Mammary epithelial cell (primary cell): ENCODE data around the gene CCDC27.

Experiments
- EZH2 ChIP-seq: IDR thresholded peaks from 2 replicates; pipeline ENCODE4 v1.6.1; 2012; ENCODE audit warnings: low read length, inconsistent platforms, borderline replicate concordance
- TF ChIP-seq, protein P1 (sequence below), 2 donors: IDR thresholded peaks in 1 of 2; conservative IDR thresholded peaks in 1 of 2; 2 replicates each; pipeline ENCODE4 v1.5.1; 2011 to 2012; ENCODE audit warnings: inconsistent platforms in 2 of 2, low read length in 2 of 2, mild to moderate bottlenecking in 2 of 2, control low read depth in 1 of 2, low read depth in 1 of 2; ENCODE audit not compliant: insufficient read depth in 1 of 2; ENCODE audit errors: extremely low read depth in 1 of 2

DNA sequence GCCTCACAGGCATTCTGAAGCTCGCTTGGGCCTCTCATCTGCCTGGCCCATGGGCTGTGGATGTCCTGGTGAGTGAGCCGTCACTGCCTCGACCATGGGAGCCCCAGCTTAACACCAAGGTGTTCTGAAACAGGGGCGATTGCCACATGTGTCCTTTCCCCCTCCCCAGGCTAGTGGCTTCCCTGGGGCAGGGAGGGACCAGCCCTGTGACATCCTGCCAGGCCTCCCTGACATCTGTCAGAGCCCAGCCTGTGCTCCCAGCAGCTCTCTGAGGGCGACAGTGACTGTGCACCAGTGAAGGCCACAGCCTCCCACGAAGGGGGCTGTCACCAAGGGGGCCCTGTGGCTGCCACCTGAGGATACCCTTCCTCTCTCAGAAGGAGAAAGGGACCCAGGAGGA, 35.9 kb upstream of the CCDC27 start:
- TF ChIP-seq, protein P1, sequence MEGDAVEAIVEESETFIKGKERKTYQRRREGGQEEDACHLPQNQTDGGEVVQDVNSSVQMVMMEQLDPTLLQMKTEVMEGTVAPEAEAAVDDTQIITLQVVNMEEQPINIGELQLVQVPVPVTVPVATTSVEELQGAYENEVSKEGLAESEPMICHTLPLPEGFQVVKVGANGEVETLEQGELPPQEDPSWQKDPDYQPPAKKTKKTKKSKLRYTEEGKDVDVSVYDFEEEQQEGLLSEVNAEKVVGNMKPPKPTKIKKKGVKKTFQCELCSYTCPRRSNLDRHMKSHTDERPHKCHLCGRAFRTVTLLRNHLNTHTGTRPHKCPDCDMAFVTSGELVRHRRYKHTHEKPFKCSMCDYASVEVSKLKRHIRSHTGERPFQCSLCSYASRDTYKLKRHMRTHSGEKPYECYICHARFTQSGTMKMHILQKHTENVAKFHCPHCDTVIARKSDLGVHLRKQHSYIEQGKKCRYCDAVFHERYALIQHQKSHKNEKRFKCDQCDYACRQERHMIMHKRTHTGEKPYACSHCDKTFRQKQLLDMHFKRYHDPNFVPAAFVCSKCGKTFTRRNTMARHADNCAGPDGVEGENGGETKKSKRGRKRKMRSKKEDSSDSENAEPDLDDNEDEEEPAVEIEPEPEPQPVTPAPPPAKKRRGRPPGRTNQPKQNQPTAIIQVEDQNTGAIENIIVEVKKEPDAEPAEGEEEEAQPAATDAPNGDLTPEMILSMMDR (conservative IDR thresholded peaks at IDR 0.05 in 1 of 2, IDR thresholded peaks at IDR 0.05 in 1 of 2; ENCODE audit: extremely low read depth in 1 of 2, insufficient read depth in 1 of 2, low read depth in 1 of 2, low read length in 2 of 2): no peak
- no peak for TF ChIP-seq EZH2
